Fibroblast of pulmonary artery (primary cell): ENCODE data around the gene WDR74.

Experiments used
- DNase-seq: peaks from one replicate; pipeline ENCODE4 v3.0.0-alpha.2; 2010; ENCODE audit warnings: low read depth
- H3K4me3 ChIP-seq: replicated peaks from 2 replicates; pipeline ENCODE4 v1.5.1; 2011; ENCODE audit warnings: low read depth, mild to moderate bottlenecking, control low read depth, low read length, moderate library complexity
- TF ChIP-seq, protein P1 (sequence below): IDR thresholded peaks from 2 replicates; pipeline ENCODE4 v1.5.1; 2011; ENCODE audit warnings: mild to moderate bottlenecking, control low read depth, low read length, inconsistent platforms; ENCODE audit errors: missing control alignments

The WDR74 gene

DNA sequence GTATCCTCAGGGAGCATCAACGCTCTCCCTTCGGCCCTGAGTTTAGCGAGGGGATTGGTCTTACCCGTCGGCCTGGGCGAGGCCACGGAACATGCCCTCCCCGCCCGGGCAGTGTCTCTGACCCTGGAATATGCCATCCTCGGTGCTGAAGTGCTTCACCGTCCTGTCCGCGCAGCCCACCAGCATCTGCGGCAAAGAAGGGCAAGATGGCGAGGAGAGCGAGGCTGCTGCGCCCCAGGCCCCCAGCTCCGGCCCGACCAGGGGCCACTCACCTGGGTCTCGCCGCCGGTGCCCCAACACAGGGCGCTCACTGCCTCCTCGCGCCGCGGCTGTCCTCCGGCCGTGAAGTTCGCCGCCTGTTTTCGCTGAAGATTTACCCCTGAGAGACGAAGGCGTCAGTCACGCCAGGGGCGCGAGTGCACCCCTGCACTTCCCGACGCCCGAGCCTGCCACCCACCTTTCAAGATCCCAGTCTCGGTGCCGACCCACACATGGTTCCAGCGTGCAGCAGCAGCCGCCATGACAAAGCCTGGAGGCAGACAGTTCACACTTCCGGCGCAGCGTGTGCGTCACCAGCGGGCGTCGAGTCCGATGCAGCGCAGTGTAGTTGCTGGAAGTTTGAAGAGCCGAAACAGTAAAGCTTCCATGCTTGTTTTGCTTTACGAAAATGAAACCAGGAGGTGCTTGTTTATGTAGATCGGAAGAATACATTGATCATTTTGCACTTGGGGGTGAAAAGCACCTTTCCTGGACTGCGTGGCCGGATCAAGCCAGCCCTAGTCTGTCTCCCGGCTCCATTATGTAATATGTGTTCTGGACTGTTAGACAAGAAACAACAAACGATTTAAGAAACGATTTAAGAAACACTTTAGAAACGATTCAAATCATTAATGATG is at the start of gene WDR74:
Gene WDR74 (minus strand): TSS at position 541 of the 896 bp plus-strand sequence. CDS start 20 bp downstream, at position 521.
- DNase-seq, result peak; percentile 93
- H3K4me3 ChIP-seq, result peak within 1 kb of the TSS; percentile 95
- TF ChIP-seq, protein P1, sequence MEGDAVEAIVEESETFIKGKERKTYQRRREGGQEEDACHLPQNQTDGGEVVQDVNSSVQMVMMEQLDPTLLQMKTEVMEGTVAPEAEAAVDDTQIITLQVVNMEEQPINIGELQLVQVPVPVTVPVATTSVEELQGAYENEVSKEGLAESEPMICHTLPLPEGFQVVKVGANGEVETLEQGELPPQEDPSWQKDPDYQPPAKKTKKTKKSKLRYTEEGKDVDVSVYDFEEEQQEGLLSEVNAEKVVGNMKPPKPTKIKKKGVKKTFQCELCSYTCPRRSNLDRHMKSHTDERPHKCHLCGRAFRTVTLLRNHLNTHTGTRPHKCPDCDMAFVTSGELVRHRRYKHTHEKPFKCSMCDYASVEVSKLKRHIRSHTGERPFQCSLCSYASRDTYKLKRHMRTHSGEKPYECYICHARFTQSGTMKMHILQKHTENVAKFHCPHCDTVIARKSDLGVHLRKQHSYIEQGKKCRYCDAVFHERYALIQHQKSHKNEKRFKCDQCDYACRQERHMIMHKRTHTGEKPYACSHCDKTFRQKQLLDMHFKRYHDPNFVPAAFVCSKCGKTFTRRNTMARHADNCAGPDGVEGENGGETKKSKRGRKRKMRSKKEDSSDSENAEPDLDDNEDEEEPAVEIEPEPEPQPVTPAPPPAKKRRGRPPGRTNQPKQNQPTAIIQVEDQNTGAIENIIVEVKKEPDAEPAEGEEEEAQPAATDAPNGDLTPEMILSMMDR, result no peak

DNA sequence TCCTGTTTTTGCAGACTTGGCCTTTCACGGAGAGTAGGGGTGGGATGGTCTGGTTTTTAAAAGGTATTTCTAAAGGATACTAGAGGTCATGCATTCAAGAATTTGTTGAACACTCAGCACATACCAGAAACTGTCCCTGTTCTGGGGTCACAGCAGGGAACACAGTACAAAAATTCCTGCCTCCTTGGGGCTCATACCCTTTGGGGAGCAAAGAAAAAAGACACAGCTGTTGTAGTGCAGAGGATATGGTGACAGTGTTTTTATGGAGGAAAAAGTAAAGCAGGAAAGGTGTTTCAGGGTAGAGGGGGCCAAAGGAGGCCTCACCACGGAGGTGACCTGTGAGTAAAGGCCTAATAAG is 49.7 kb upstream of the WDR74 start:
- no peak for DNase-seq
- H3K4me3 ChIP-seq, result no peak overlapping the region
- TF ChIP-seq, protein P1, result no peak

DNA sequence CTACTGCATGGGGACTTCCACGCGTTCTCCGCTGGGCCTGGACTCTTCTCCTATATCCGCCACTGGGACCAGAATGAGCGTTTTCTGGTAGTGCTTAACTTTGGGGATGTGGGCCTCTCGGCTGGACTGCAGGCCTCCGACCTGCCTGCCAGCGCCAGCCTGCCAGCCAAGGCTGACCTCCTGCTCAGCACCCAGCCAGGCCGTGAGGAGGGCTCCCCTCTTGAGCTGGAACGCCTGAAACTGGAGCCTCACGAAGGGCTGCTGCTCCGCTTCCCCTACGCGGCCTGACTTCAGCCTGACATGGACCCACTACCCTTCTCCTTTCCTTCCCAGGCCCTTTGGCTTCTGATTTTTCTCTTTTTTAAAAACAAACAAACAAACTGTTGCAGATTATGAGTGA is 49.0 kb upstream of the WDR74 start:
- no peak for DNase-seq
- no peak overlapping the region for H3K4me3 ChIP-seq
- TF ChIP-seq, protein P1, result no peak

DNA sequence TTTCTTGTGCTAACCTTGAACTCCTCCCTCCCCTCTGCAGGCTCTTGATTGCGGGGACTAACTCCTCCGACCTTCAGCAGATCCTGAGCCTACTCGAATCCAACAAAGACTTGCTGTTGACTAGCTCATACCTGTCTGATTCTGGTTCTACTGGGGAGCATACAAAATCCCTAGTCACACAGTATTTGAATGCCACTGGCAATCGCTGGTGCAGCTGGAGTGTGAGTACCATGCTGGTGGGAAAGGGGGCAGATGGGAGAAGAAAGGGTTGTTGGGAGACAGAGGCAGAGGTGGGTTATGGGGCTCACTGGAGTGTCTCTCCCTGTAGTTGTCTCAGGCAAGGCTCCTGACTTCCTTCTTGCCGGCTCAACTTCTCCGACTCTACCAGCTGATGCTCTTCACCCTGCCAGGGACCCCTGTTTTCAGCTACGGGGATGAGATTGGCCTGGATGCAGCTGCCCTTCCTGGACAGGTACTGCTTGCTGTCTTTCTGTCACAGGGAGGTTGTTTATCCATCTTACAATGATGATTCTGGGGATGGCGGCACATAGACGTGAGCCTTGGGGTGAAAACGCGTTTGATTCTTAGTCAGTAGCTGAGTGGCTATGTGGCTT is 45.9 kb upstream of the WDR74 start:
- TF ChIP-seq, protein P1, result no peak
- H3K4me3 ChIP-seq, result peak overlapping the region; percentile 74
- DNase-seq, result no peak

DNA sequence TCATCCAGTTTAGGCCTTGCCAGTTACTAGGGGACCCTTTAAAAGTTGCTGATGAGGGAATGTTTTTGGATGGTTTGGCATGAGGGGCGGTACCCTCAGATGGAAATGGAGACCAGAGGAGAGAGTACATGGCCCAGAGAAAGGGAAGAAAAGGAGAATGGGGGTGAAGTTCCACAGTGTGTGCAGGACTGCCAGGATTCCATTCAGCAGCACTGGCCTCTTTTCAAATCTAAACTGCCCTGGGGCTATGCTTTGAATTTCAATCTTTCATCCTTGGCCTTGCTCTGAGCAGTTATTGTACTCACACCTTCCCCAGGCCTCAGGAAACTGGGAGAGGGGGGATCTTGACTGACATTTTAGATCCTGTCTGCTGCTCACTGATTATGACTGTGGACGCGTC is 44.3 kb upstream of the WDR74 start:
- DNase-seq, result no peak
- TF ChIP-seq, protein P1, result no peak
- H3K4me3 ChIP-seq, result peak overlapping the region; percentile 74

DNA sequence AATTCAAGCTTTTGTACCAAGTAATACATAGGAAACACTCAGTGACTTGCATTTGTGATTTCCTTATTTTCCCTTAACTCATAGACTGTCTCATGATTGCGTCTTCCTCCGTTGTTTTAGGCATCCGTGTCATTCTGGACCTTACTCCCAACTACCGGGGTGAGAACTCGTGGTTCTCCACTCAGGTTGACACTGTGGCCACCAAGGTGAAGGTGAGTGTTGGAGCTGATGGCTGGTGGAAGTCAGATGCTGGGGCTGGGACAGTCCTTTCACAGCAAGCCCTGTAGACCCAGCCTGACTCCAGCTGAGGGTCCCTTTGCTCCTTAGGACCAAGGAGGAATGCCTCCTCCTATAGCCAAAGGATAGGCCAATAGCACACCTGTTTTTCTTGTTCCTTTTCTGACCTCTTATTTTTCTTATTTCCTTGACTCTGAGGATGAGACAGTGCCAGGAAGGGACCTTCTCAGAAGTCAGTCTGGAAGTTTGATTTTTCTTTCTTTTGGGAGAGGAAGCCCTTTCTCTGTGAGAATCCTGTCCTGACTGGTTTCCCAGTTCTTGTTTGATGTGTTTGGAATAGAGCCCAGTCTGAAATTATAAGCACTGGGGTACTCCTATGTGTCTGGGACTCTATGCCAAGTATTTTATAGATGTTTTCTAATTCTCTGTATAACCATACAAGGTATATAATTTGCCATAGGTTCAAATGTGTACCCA is 43.6 kb upstream of the WDR74 start:
- TF ChIP-seq, protein P1, result no peak
- DNase-seq, result no peak
- peak overlapping the region; percentile 74 for H3K4me3 ChIP-seq
